Stimulated activated CD4-positive, alpha-beta T cell treated with anti-CD3 and anti-CD28 coated beads, Interleukin-12 subunit alpha, Interleukin-12 subunit beta, amount 100 ng/mL, for 24 hours (primary cell): Measurements from ENCODE around the gene CCSER2.
"Not testable (repeated sequence)": the region's sequence is repeated elsewhere in the genome, so short reads cannot be mapped to it uniquely, and the experiment has no call there.

Experiments
- DNase-seq, 2 experiments: peaks; one replicate each; pipeline ENCODE4 v3.0.0-alpha.2; 2020; ENCODE audit warnings: low read depth in 2 of 2

CCSER2 gene

GRCh38 chr10:84522612-84523462 is 194.4 kb downstream of the CCSER2 start:
- no peak for DNase-seq

- no peak for DNase-seq
Measured at GRCh38 chr10:84523526-84523925, 195.1 kb downstream of the CCSER2 start.

GRCh38 chr10:84524435-84524834 is 196.0 kb downstream of the CCSER2 start:
- no peak for DNase-seq

GRCh38 chr10:84525120-84525806 is 196.9 kb downstream of the CCSER2 start:
- DNase-seq = no peak

GRCh38 chr10:84525807-84526182 is 197.4 kb downstream of the CCSER2 start:
- not testable (repeated sequence) for DNase-seq

GRCh38 chr10:84527386-84527785 is 199.0 kb downstream of the CCSER2 start:
- DNase-seq = not testable (repeated sequence)

GRCh38 chr10:84528526-84528925 is 200.1 kb downstream of the CCSER2 start:
- DNase-seq = not testable (repeated sequence)

GRCh38 chr10:84530724-84531325 is 202.4 kb downstream of the CCSER2 start:
- DNase-seq = no peak

- no peak for DNase-seq
Measured at GRCh38 chr10:84531396-84531795, 203.0 kb downstream of the CCSER2 start.

- DNase-seq = no peak
Measured at GRCh38 chr10:84534168-84534567, 205.8 kb downstream of the CCSER2 start.

- no peak for DNase-seq
Measured at GRCh38 chr10:84537447-84537931, 209.1 kb downstream of the CCSER2 start.

- DNase-seq = no peak
Measured at GRCh38 chr10:84538036-84538435, 209.6 kb downstream of the CCSER2 start.

GRCh38 chr10:84539216-84539615 is 210.8 kb downstream of the CCSER2 start:
- no peak for DNase-seq

GRCh38 chr10:84540022-84540616 is 211.7 kb downstream of the CCSER2 start:
- DNase-seq = no peak

- peak; percentile 51 to 73 for DNase-seq
Measured at GRCh38 chr10:84540617-84541288, 212.4 kb downstream of the CCSER2 start.

- no peak for DNase-seq
Measured at GRCh38 chr10:84541289-84541637, 212.9 kb downstream of the CCSER2 start.

- no peak for DNase-seq
Measured at GRCh38 chr10:84542522-84543490, 214.4 kb downstream of the CCSER2 start.

- DNase-seq = no peak
Measured at GRCh38 chr10:84543948-84544347, 215.6 kb downstream of the CCSER2 start.

GRCh38 chr10:84545651-84546050 is 217.3 kb downstream of the CCSER2 start:
- DNase-seq = no peak

- no peak for DNase-seq
Measured at GRCh38 chr10:84546609-84547008, 218.2 kb downstream of the CCSER2 start.
